ENCODE results near the gene DOCK3. TPM values are rescaled to one million over a fixed set of nuclear protein-coding genes. Genes with fewer than 3 reads are reported as not detected.
"Not testable (repeated sequence)": the region's sequence is repeated elsewhere in the genome, so short reads cannot be mapped to it uniquely, and the experiment has no call there.

The DOCK3 gene
- total and polyA plus RNA-seq, 5 donors, result 1.9 to 5.2 (median 4.2) TPM

- no peak for ATAC-seq
- Histone ChIP-seq H3K27me3 (ENCODE audit: control insufficient read depth, insufficient read depth) (no peaks in the 10 kb centered on the region), H3K27ac (ENCODE audit: low read length) (no peak overlapping the region), H3K9me3 (ENCODE audit: control insufficient read depth, low read length) (no peaks in the 10 kb centered on the region), H3K4me3 (ENCODE audit: low read length) (no peak overlapping the region), H3K4me1 (ENCODE audit: control insufficient read depth, insufficient read depth, low read length) (no peaks in the 10 kb centered on the region)
- WGBS, result 59% methylated on average over 3 of the region's 3 CpGs
- intact Hi-C loops (cut with DNase I), result no loop called here
- no peak for DNase-seq
These were observed 568.2 kb downstream of the DOCK3 start for GRCh38 chr3:51242939-51243338.

- DNase-seq (no peak), ATAC-seq (no peak)
- Histone ChIP-seq H3K9me3 (ENCODE audit: control insufficient read depth, low read length) (no peaks in the 10 kb centered on the region), H3K4me3 (ENCODE audit: low read length) (no peak overlapping the region), H3K27ac (ENCODE audit: low read length) (no peak overlapping the region), H3K27me3 (ENCODE audit: control insufficient read depth, insufficient read depth) (no peaks in the 10 kb centered on the region), H3K4me1 (ENCODE audit: control insufficient read depth, insufficient read depth, low read length) (no peaks in the 10 kb centered on the region)
- intact Hi-C loops (cut with DNase I), result no loop called here
These were observed 569.2 kb downstream of the DOCK3 start for GRCh38 chr3:51243924-51244323.

GRCh38 chr3:51245867-51246266 lies 571.1 kb downstream of the DOCK3 start:
- Histone ChIP-seq H3K27ac (ENCODE audit: low read length) (no peak overlapping the region), H3K9me3 (ENCODE audit: control insufficient read depth, low read length) (no peaks in the 10 kb centered on the region), H3K27me3 (ENCODE audit: control insufficient read depth, insufficient read depth) (no peaks in the 10 kb centered on the region), H3K4me3 (ENCODE audit: low read length) (no peak overlapping the region), H3K4me1 (ENCODE audit: control insufficient read depth, insufficient read depth, low read length) (no peaks in the 10 kb centered on the region)
- DNase-seq, result no peak
- ATAC-seq, result no peak
- intact Hi-C loops (cut with DNase I), result no loop called here
- WGBS, result 54% methylated on average over 2 of the region's 2 CpGs

- DNase-seq (no peak), ATAC-seq (no peak)
- Histone ChIP-seq H3K27ac (ENCODE audit: low read length) (no peak overlapping the region), H3K27me3 (ENCODE audit: control insufficient read depth, insufficient read depth) (no peaks in the 10 kb centered on the region), H3K4me3 (ENCODE audit: low read length) (no peak overlapping the region), H3K9me3 (ENCODE audit: control insufficient read depth, low read length) (no peaks in the 10 kb centered on the region), H3K4me1 (ENCODE audit: control insufficient read depth, insufficient read depth, low read length) (no peaks in the 10 kb centered on the region)
- 79% methylated on average over 1 of the region's 1 CpG for WGBS
- intact Hi-C loops (cut with DNase I), result no loop called here
These were observed 583.1 kb downstream of the DOCK3 start for GRCh38 chr3:51257870-51258269.

- 86% methylated on average over 4 of the region's 4 CpGs for WGBS
- H3K9me3 ChIP-seq (ENCODE audit: control insufficient read depth, low read length); H3K4me1 ChIP-seq (ENCODE audit: control insufficient read depth, insufficient read depth, low read length); H3K4me3 ChIP-seq (ENCODE audit: low read length); DNase-seq; H3K27me3 ChIP-seq (ENCODE audit: control insufficient read depth, insufficient read depth); H3K27ac ChIP-seq (ENCODE audit: low read length); ATAC-seq; intact Hi-C loops (cut with DNase I): not testable (repeated sequence)
These were observed 589.4 kb downstream of the DOCK3 start for GRCh38 chr3:51264166-51264565.

GRCh38 chr3:51268132-51268531 lies 593.4 kb downstream of the DOCK3 start:
- ATAC-seq, result no peak
- Histone ChIP-seq H3K4me3 (ENCODE audit: low read length) (no peak overlapping the region), H3K9me3 (ENCODE audit: control insufficient read depth, low read length) (no peaks in the 10 kb centered on the region), H3K27me3 (ENCODE audit: control insufficient read depth, insufficient read depth) (no peaks in the 10 kb centered on the region), H3K27ac (ENCODE audit: low read length) (no peak overlapping the region), H3K4me1 (ENCODE audit: control insufficient read depth, insufficient read depth, low read length) (no peaks in the 10 kb centered on the region)
- DNase-seq, result no peak
- intact Hi-C loops (cut with DNase I), result no loop called here

GRCh38 chr3:51269466-51269865 lies 594.7 kb downstream of the DOCK3 start:
- H3K27ac ChIP-seq (ENCODE audit: low read length), result no peak overlapping the region
- no peaks in the 10 kb centered on the region for H3K4me1 ChIP-seq (ENCODE audit: control insufficient read depth, insufficient read depth, low read length)
- ATAC-seq, result no peak
- no peak for DNase-seq
- no peaks in the 10 kb centered on the region for H3K27me3 ChIP-seq (ENCODE audit: control insufficient read depth, insufficient read depth)
- H3K4me3 ChIP-seq (ENCODE audit: low read length), result no peak overlapping the region
- H3K9me3 ChIP-seq (ENCODE audit: control insufficient read depth, low read length), result no peaks in the 10 kb centered on the region
- intact Hi-C loops (cut with DNase I), result no loop called here

- 74% methylated on average over 3 of the region's 3 CpGs for WGBS
- Histone ChIP-seq H3K27ac (ENCODE audit: low read length) (no peak overlapping the region), H3K9me3 (ENCODE audit: control insufficient read depth, low read length) (no peaks in the 10 kb centered on the region), H3K27me3 (ENCODE audit: control insufficient read depth, insufficient read depth) (no peaks in the 10 kb centered on the region), H3K4me3 (ENCODE audit: low read length) (no peak overlapping the region), H3K4me1 (ENCODE audit: control insufficient read depth, insufficient read depth, low read length) (no peaks in the 10 kb centered on the region)
- intact Hi-C loops (cut with DNase I), result no loop called here
- no peak for DNase-seq
- ATAC-seq, result no peak
These were observed 595.8 kb downstream of the DOCK3 start for GRCh38 chr3:51270559-51270958.

GRCh38 chr3:51271172-51271571 lies 596.4 kb downstream of the DOCK3 start:
- no peak for DNase-seq

GRCh38 chr3:51274052-51274451 lies 599.3 kb downstream of the DOCK3 start:
- Histone ChIP-seq H3K27me3 (ENCODE audit: control insufficient read depth, insufficient read depth) (no peaks in the 10 kb centered on the region), H3K27ac (ENCODE audit: low read length) (no peak overlapping the region), H3K9me3 (ENCODE audit: control insufficient read depth, low read length) (no peaks in the 10 kb centered on the region), H3K4me1 (ENCODE audit: control insufficient read depth, insufficient read depth, low read length) (no peaks in the 10 kb centered on the region), H3K4me3 (ENCODE audit: low read length) (no peak overlapping the region)
- no peak for DNase-seq
- WGBS, result 70% methylated on average over 2 of the region's 2 CpGs
- ATAC-seq, result no peak
- intact Hi-C loops (cut with DNase I), result no loop called here

More at GRCh38 chr3:51271172-51271571, 596.4 kb downstream of the DOCK3 start:
- intact Hi-C loops (cut with DNase I), result no loop called here
- no peaks in the 10 kb centered on the region for H3K4me1 ChIP-seq (ENCODE audit: control insufficient read depth, insufficient read depth, low read length)
- no peak overlapping the region for H3K27ac ChIP-seq (ENCODE audit: low read length)
- ATAC-seq, result no peak
- no peaks in the 10 kb centered on the region for H3K27me3 ChIP-seq (ENCODE audit: control insufficient read depth, insufficient read depth)
- 51% methylated on average over 1 of the region's 1 CpG for WGBS
- no peak overlapping the region for H3K4me3 ChIP-seq (ENCODE audit: low read length)
- H3K9me3 ChIP-seq (ENCODE audit: control insufficient read depth, low read length), result no peaks in the 10 kb centered on the region

- WGBS, result 48% methylated on average over 5 of the region's 5 CpGs
- H3K27ac ChIP-seq (ENCODE audit: low read length), result no peak overlapping the region
- ATAC-seq, result no peak
These were observed 600.5 kb downstream of the DOCK3 start for GRCh38 chr3:51275111-51275805.

GRCh38 chr3:51276046-51276445 lies 601.3 kb downstream of the DOCK3 start:
- H3K27me3 ChIP-seq (ENCODE audit: control insufficient read depth, insufficient read depth), result no peaks in the 10 kb centered on the region
- no peak for DNase-seq
- H3K9me3 ChIP-seq (ENCODE audit: control insufficient read depth, low read length), result no peaks in the 10 kb centered on the region
- no peak for ATAC-seq
- no peak overlapping the region for H3K4me3 ChIP-seq (ENCODE audit: low read length)
- H3K27ac ChIP-seq (ENCODE audit: low read length), result no peak overlapping the region
- H3K4me1 ChIP-seq (ENCODE audit: control insufficient read depth, insufficient read depth, low read length), result no peaks in the 10 kb centered on the region
- intact Hi-C loops (cut with DNase I), result no loop called here
- whole genome bisulfite sequencing, result 70% methylated on average over 1 of the region's 1 CpG

More at GRCh38 chr3:51275111-51275805, 600.5 kb downstream of the DOCK3 start:
- intact Hi-C loops (cut with DNase I), result no loop called here
- Histone ChIP-seq H3K4me1 (ENCODE audit: control insufficient read depth, insufficient read depth, low read length) (no peaks in the 10 kb centered on the region), H3K4me3 (ENCODE audit: low read length) (no peak overlapping the region), H3K9me3 (ENCODE audit: control insufficient read depth, low read length) (no peaks in the 10 kb centered on the region), H3K27me3 (ENCODE audit: control insufficient read depth, insufficient read depth) (no peaks in the 10 kb centered on the region)
- DNase-seq, result no peak
